ENCODE results near the gene DCXR. TPM values are rescaled to one million over a fixed set of nuclear protein-coding genes. Genes with fewer than 3 reads are reported as not detected.

The DCXR gene
- total RNA-seq = 32.2 and 43.5 TPM in 2 replicates

GRCh38 chr17:82037092-82037888 is at the start of gene DCXR:
DCXR (minus strand) TSS chr17:82037697; CDS start chr17:82037682, 15 bp downstream.

GRCh38 chr17:82065638-82066303 is 28.3 kb upstream of the DCXR start, which contains the start of gene DUS1L:
DUS1L (minus strand) TSS chr17:82065804; CDS start chr17:82065059, 745 bp downstream.

GRCh38 chr17:82051776-82052637 is 14.5 kb upstream of the DCXR start, which contains the start of the genes GPS1 and RFNG:
GPS1 (plus strand) TSS chr17:82051898; CDS start chr17:82051932, 34 bp downstream.
RFNG (minus strand) TSS chr17:82051811; CDS start chr17:82051766, 45 bp downstream.

DNA sequence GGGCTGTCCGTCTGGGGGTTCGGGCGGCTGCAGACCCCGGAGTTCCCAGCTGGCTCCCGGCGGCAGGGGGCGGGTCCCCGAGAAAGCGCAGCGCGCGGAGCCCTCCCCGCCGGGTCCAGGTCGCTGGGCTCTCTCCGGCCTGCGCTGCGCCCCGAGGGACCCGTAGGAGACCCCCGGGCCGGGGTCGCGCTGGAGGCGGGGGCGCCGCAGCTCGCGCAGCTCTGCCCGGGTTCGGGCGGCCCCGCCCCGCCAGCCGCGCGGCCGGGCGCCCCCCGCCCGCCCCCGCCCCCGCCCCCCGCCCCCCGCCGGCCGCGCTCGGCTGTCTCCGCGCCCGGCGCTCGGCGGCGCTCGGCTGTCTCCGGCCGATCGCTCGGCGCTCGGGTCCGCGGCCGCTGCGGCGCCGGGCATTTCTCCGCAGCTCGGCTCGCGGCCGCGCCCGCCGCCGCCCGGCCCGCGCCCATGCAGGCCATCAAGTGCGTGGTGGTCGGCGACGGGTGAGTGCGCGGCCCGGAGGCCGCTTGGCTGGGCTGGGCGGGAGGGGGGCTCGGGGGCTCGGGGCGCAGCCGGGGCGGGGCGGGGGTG is 6.1 kb downstream of the DCXR start, which contains the start of gene RAC3:
TSS of gene RAC3 (plus strand) at position 376 of the 582 bp plus-strand sequence. CDS start at position 460, 84 bp downstream.

DNA sequence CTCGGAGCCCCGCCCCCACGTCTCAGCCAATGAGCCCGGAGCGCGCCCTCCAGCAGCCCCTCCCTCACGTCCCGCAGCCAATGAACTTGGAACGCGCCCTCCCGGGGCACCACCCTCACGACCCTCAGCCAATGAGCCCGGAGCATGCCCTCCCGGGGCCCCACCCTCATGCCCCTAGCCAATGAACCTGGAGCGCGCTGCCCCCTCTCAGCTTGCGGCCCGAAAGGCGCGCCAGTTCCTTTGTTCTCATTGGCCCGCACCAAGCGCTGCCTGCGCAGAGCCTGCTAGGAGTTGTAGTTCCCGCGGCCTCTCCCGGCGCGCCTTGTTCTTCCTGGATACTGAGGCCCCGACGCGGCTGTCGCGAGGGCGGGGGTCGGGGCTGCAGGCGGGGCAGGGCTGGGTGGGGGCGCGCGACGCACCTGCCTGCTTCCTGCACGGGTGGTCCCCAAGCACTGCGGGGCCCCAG is 14.5 kb downstream of the DCXR start, which contains the start of gene LRRC45:
TSS of gene LRRC45 (plus strand) at position 325 of the 466 bp plus-strand sequence. CDS start 339 bp downstream, outside the sequence.

GRCh38 chr17:82022310-82022980 is 15.1 kb downstream of the DCXR start, which contains the start of gene CENPX:
CENPX (minus strand) TSS chr17:82022878; CDS start chr17:82022861, 17 bp downstream.

Other genes with a start within 250 kb of the DCXR start
- not detected in 2 replicates for gene GCGR, start 233.5 kb downstream of the DCXR start, total RNA-seq
- gene MCRIP1, start 204.4 kb downstream of the DCXR start, total RNA-seq = 82.0 and 100 TPM in 2 replicates
- gene PPP1R27, start 202.6 kb downstream of the DCXR start, total RNA-seq = not detected in 2 replicates
- 1,222 and 4,245 TPM in 2 replicates for gene P4HB, start 177.2 kb downstream of the DCXR start, total RNA-seq
- gene ARHGDIA, start 166.4 kb downstream of the DCXR start, total RNA-seq = 139 and 275 TPM in 2 replicates
- 94.3 and 166 TPM in 2 replicates for gene ALYREF, start 146.1 kb downstream of the DCXR start, total RNA-seq
- 102 and 118 TPM in 2 replicates for gene ANAPC11, start 146.0 kb downstream of the DCXR start, total RNA-seq
- under 0.01 and 0.66 TPM in 2 replicates for gene NPB, start 135.5 kb downstream of the DCXR start, total RNA-seq
- 48.7 and 78.1 TPM in 2 replicates for gene PCYT2, start 126.3 kb downstream of the DCXR start, total RNA-seq
- gene SIRT7, start 119.5 kb downstream of the DCXR start, total RNA-seq = 23.9 and 26.7 TPM in 2 replicates
- 31.6 and 48.1 TPM in 2 replicates for gene MAFG, start 110.0 kb downstream of the DCXR start, total RNA-seq
- gene PYCR1, start 100.4 kb downstream of the DCXR start, total RNA-seq = 99.9 and 225 TPM in 2 replicates
- gene MYADML2, start 90.5 kb downstream of the DCXR start, total RNA-seq = not detected in 2 replicates
- gene NOTUM, start 76.5 kb downstream of the DCXR start, total RNA-seq = 0.29 and 0.66 TPM in 2 replicates
- 31.4 and 38.1 TPM in 2 replicates for gene ASPSCR1, start 60.1 kb downstream of the DCXR start, total RNA-seq
- gene CENPX, start 14.8 kb downstream of the DCXR start, total RNA-seq = 22.5 and 48.7 TPM in 2 replicates
- gene LRRC45, start 14.4 kb downstream of the DCXR start, total RNA-seq = 14.9 and 30.1 TPM in 2 replicates
- gene RAC3, start 6.0 kb downstream of the DCXR start, total RNA-seq = 7.9 and 9.2 TPM in 2 replicates
- gene RFNG, start 14.1 kb upstream of the DCXR start, total RNA-seq = 44.1 and 76.8 TPM in 2 replicates
- gene GPS1, start 14.2 kb upstream of the DCXR start, total RNA-seq = 110 and 187 TPM in 2 replicates
- gene DUS1L, start 28.1 kb upstream of the DCXR start, total RNA-seq = 74.6 and 105 TPM in 2 replicates
- gene FASN, start 60.5 kb upstream of the DCXR start, total RNA-seq = 165 and 359 TPM in 2 replicates
- 24.5 and 28.9 TPM in 2 replicates for gene CCDC57, start 175.1 kb upstream of the DCXR start, total RNA-seq
- gene SLC16A3, start 191.3 kb upstream of the DCXR start, total RNA-seq = 347 and 438 TPM in 2 replicates
- gene CSNK1D, start 236.0 kb upstream of the DCXR start, total RNA-seq = 58.4 and 58.6 TPM in 2 replicates

Measured in placental pericyte (primary cell).